Measurements from ENCODE around the gene UTS2B.

The UTS2B gene

DNA sequence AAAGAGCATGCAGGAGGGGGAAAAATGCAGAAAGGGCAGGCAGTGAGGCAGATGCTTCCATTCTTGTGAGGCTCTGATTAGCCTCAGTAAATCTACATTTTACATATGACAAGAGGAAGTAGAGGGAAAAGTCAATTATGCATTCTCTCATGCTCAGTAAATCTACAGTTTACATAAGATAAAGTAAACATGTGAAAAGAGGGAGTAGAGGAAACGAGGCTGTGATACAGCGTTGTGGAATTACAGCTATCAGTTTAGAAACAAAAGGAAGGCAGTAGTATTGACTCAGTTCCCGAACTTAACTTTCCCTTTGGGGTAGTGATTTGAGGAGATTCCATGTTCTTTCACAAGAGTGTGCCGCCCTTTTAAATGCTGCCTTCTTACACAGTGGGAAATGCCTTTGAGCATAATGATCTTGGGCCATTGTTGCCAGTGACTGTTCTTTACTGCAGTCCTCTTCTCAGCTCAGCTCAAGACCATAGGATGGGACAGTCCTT lies 92.0 kb downstream of the UTS2B start:
- DNase-seq (ENCODE audit: low read depth), result no peak

DNA sequence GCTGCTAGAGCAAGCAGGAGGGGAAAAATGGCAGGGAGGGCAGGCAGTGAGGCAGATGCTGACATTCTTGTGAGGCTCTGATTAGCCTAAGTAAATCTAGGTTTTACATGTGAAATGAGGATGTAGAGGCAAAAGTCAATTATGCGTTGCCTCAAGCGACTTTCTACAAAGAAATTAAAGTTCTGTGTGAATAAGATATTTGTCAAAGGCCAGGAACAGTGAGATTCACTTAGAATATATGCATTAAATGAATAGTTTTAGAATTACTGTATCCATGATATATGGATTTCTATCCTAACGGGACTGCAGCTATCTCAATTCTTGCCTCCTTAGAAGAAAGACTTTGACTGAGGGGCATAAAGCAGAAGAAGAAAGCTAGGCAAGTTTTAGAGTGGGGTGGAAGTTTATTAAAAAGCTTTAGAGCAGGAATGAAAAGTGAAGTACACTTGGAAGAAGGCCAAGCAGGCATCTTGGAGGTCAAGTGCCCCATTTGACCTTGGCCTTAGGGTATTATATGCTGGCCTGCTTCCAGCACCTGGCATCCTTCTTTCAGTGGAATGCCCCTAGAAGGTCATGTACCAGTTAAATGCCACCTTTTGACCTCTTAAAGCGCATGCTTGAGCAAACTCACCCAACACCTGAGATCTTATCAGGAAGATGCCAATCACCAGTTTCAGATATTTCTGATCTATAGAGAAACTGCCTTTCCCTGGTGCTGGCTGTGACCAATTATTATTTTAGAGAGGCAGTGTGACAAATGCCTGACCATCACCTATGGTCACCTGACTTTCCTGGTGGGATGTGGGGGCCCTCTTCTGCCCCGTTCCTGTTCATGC lies 93.1 kb downstream of the UTS2B start:
- no peak for DNase-seq (ENCODE audit: low read depth)

DNA sequence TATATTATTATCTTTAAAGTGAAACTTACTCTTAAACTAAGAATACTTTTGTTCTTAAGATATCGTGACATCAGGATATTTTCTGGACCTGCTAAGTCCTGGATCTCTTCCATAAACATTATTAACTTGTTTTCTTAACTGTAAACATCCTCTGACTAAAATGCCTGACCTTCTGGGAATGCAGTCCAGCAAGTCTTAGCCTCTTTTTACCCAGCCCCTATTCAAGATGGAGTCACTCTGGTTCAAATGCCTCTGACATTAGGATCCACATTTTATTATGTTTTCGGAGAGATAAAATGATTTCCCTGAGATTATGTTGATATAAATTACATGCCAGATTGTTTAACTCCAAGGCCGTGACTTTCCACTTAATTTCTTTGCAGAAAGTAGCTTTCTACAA lies 93.7 kb downstream of the UTS2B start:
- no peak for DNase-seq (ENCODE audit: low read depth)

DNA sequence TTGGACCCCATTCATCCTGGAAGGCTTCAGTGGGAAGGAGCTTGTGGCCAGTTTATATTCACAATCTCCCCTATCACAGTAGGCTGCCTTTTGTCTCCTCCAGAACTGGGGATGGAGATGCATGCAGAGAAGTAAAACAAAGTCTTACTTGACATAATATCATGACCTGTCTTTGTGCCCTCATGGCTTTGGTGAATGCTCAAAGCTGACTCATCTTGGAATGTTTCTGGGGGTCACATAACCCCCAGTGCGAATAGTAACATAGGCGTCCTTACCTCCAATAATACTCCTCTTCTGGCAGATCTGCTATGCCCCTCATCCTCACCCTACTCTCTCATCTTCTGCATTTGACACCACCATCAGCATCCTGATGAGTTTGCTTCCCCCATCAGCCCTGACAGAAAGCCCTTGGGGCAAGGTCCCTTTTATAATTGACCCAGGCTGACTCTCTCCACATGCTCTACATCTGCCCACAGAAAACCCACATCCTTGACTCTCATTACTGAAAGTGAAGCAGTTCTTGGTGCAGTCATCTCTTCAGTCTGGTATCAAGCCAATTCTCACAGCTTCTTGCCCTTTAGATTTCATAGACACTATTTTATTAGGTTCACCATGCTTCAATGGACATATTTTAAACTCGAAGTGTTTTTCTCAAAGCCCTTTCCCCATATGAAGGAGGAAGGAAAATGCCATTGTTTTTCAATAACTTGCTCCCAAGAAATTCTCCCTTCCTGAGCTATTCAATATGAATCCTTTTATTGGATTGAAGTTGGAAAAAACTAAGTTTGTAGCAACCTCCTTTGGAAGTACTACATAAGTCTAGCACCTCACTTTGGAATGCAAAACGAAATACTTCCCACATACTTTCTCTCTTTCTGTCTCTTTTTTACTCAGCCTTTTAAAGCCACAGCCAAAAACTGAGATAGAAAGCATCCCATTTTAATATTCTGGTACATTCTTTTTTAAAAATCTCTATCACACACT lies 94.7 kb downstream of the UTS2B start:
- DNase-seq (ENCODE audit: low read depth), result no peak

- DNase-seq (ENCODE audit: low read depth), result no peak
Measured at GRCh38 chr3:191234216-191234615, 96.1 kb downstream of the UTS2B start.

- no peak for DNase-seq (ENCODE audit: low read depth)
Measured at GRCh38 chr3:191227541-191227940, 102.8 kb downstream of the UTS2B start.

DNA sequence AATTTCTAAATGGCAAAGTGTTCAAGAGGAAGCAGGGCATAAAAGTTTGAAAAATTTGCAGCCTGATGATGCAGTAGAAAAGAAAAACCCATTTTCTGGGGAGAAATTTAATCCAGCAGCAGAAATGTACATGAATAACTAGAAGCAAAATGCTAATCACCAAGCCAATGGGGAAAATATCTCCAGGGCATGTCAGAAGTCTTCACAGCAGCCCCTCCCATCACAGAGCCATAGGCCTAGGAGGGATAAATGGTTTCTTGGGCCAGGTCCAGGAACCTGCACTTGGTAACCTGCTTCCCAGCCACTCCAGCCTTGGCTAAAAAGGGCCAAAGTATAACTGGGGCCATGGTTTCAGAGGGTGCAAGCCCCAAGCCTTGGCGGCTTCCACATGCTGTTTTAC lies 108.7 kb downstream of the UTS2B start:
- DNase-seq (ENCODE audit: low read depth), result no peak

GRCh38 chr3:191220908-191221307 lies 109.4 kb downstream of the UTS2B start:
- DNase-seq (ENCODE audit: low read depth), result no peak

- DNase-seq (ENCODE audit: low read depth), result no peak
Measured at GRCh38 chr3:191217301-191217700, 113.0 kb downstream of the UTS2B start.

Data from stimulated activated CD8-positive, alpha-beta memory T cell treated with anti-CD3 and anti-CD28 coated beads, Interleukin-15, amount 100 ng/mL, for 24 hours (primary cell).